Right lobe of liver (tissue), 6 donors: ENCODE data around the gene DPP6. TPM values are rescaled to one million over a fixed set of nuclear protein-coding genes. Genes with fewer than 3 reads are reported as not detected.

ENCODE experiments used
- ATAC-seq, 4 donors: fragments of 200-7000 bp; cut with Tn5 transposase; one replicate each; pipeline ENCODE4 v1.9.1; 2020; ENCODE audit warnings: mild to moderate bottlenecking in 4 of 4, moderate library complexity in 4 of 4
- DNase-seq, 3 donors: peaks; one replicate each; pipeline ENCODE4 v3.0.0-alpha.2; 2020
- H3K27ac ChIP-seq, 3 donors: fragments of 200-600 bp; one replicate each; pipeline ENCODE4 v1.8.0; 2022
- H3K27me3 ChIP-seq, 2 donors: fragments of 200-600 bp; one replicate each; pipeline ENCODE4 v1.8.0; 2022
- H3K36me3 ChIP-seq, 4 donors: fragments of 200-600 bp; sonication (generic) in 1 of 4; one replicate each; pipeline versions ENCODE4 v1.5.1 to v1.8.0; 2017 to 2022; ENCODE audit warnings: control low read depth in 1 of 4
- H3K4me1 ChIP-seq, 4 donors: fragments of 200-600 bp; sonication (generic) in 1 of 4; one replicate each; pipeline versions ENCODE4 v1.5.1 to v1.8.0; 2017 to 2022; ENCODE audit warnings: control low read depth in 1 of 4
- H3K4me3 ChIP-seq, 3 donors: fragments of 200-600 bp; one replicate each; pipeline ENCODE4 v1.8.0; 2022
- H3K9me3 ChIP-seq, 4 donors: fragments of 200-600 bp; sonication (generic) in 1 of 4; one replicate each; pipeline versions ENCODE4 v1.5.1 to v1.8.0; 2017 to 2022; ENCODE audit warnings: control low read depth in 1 of 4
- CTCF ChIP-seq, 4 donors: fragments of 200-600 bp in 3 of 4; fragments of 450-650 bp in 1 of 4; IDR thresholded peaks; one replicate each; pipeline versions ENCODE4 v1.5.1 to v1.8.0; 2016 to 2022; ENCODE audit warnings: antibody characterized with exemption in 4 of 4, mild to moderate bottlenecking in 2 of 4
- POLR2A ChIP-seq: fragments of 450-650 bp; IDR thresholded peaks from one replicate; pipeline ENCODE4 v1.6.1; 2017; ENCODE audit warnings: antibody characterized with exemption, mild to moderate bottlenecking
- WGBS: methylation state at CpG from one replicate; pipeline ENCODE4 v1.1.6; 2018; ENCODE audit warnings: low coverage, low lambda C conversion rate; ENCODE audit not compliant: insufficient coverage; ENCODE audit errors: missing lambda C conversion rate; 5-methylcytosine and 5-hydroxymethylcytosine counted together
- intact Hi-C, 2 donors: fragments of 100-400 bp; cut with DNase I; formaldehyde crosslinking; loops; one replicate each; pipeline versions ENCODE4 v1.11.2 to v1.14.1; 2022
- total RNA-seq, 6 experiments: library from RNA; depleted of rRNA in 2 of 6; stranded (reverse); fragments of >200 nt in 2 of 6; fragmentation: NEBNext Ultra II Directional in 3 of 6; extraction: Animal tissue kit (Norgen Biotek cat#: 25700) in 3 of 6; gene quantifications; one replicate each; pipeline versions ENCODE4 v1.1.0 to v1.2.4, GENCODE V29; 2016 to 2023
- donor health status: DM: no; HTN: yes; CAD: no.
- donor health status: DM: no; HTN: no; CAD: no.
- donor health status: DM: no; HTN: no; CAD: no.
- donor health status: DM: no; HTN: yes; CAD: no.
- donor health status: DM: no; HTN: yes; CAD: no.

The DPP6 gene
- total RNA-seq, 6 experiments from 2014 or later, result not detected

DNA sequence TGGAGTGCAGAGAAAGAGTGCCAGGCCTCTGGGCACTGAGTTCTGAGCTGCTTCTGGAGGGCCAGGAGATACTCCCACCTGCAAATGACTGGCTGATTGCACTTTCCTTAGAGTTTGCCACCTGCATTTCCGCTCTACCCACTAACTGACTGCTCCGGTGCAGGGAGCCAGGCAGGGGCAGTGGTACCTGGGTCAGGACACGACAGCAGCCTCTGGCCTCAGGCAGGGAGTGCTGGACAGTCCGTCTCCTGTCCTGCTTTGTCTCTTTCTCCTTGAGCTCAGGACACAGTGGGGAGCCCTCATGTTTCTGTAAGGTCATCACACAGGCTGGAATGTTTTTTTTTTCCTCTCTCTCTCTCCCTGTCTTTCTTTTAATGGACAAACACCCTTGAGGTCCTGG, 252.0 kb downstream of the DPP6 start:
- no peak overlapping the region for H3K27ac ChIP-seq
- DNase-seq (no peak), ATAC-seq (no peak)
- H3K9me3 ChIP-seq, result no peaks in the 10 kb centered on the region
- intact Hi-C loops, result no loop called here
- no peaks in the 10 kb centered on the region for H3K27me3 ChIP-seq
- no peaks in the 10 kb centered on the region for H3K36me3 ChIP-seq
- H3K4me1 ChIP-seq, result no peaks in the 10 kb centered on the region
- 33% methylated on average over 3 of the region's 4 CpGs for WGBS
- no peak for TF ChIP-seq CTCF (IDR thresholded peaks at IDR 0.05)
- TF ChIP-seq POLR2A, result no peak
- no peak overlapping the region for H3K4me3 ChIP-seq

DNA sequence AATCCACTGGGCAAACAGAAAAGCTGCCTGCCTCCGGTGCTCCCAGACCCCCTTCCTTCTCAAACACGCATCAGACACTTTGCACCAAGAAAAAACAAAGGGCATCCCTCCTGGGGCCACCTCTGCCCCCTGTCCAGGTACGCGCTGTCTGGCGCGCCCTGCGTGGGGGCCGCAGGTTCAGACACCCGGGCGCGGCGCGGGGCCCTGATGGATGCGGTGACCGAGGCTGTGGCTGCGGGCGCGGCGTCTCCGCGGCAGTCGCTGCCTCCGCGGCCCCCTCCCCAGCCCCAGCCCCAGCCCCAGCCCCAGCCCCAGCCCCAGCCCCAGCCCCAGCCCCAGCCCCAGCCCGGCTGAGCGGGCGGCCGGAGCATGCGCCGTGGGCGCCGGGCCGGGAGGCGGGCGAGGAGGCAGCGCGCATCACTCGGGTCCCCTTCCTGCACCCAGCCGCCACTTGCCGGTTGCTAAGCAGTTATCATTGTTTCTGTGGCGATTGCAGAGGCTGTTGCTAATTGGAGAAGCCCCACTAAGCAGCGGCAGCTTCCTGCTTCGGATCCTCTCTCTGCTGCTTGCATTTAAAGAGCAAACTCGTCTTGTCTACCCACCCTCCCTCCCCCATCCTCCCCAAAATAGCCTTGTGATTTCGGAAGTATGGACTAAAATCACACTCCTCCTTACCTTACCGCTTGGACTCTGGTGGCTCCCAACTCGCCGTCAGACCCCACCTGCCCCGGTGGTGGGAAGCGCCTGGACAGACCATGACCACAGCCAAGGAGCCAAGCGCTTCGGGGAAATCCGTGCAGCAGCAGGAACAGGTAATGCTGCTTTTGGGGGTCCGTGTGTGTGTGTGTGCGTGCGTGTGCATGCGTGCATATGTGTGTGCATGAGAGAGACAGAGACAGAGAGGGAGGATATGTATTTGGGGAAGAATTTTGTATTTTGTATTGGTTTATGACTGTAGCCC, 252.8 kb downstream of the DPP6 start:
- DNase-seq (no peak), ATAC-seq (no peak)
- no peak overlapping the region for H3K4me3 ChIP-seq
- H3K4me1 ChIP-seq, result no peaks in the 10 kb centered on the region
- no peak for TF ChIP-seq POLR2A
- WGBS, result 13% methylated on average over 17 of the region's 57 CpGs
- H3K27me3 ChIP-seq, result no peaks in the 10 kb centered on the region
- no peak overlapping the region for H3K27ac ChIP-seq
- H3K36me3 ChIP-seq, result no peaks in the 10 kb centered on the region
- no peaks in the 10 kb centered on the region for H3K9me3 ChIP-seq
- intact Hi-C loops, result no loop called here

GRCh38 chr7:154306036-154306435, 253.8 kb downstream of the DPP6 start:
- Histone ChIP-seq H3K4me1 (no peaks in the 10 kb centered on the region), H3K36me3 (no peaks in the 10 kb centered on the region), H3K27me3 (no peaks in the 10 kb centered on the region), H3K4me3 (no peak overlapping the region), H3K27ac (no peak overlapping the region), H3K9me3 (no peaks in the 10 kb centered on the region)
- intact Hi-C loops, result no loop called here
- no peak for TF ChIP-seq CTCF (IDR thresholded peaks at IDR 0.05)
- TF ChIP-seq POLR2A, result no peak
- WGBS, result 57% methylated on average over 8 of the region's 18 CpGs
- ATAC-seq (no peak), DNase-seq (no peak)

- Histone ChIP-seq H3K4me1 (no peaks in the 10 kb centered on the region), H3K27ac (no peak overlapping the region), H3K9me3 (no peaks in the 10 kb centered on the region), H3K27me3 (no peaks in the 10 kb centered on the region), H3K4me3 (no peak overlapping the region), H3K36me3 (no peaks in the 10 kb centered on the region)
- DNase-seq, result no peak
- intact Hi-C loops, result no loop called here
- no peak for ATAC-seq
- TF ChIP-seq CTCF (IDR thresholded peaks at IDR 0.05) (no peak), POLR2A (no peak)
- 32% methylated on average over 3 of the region's 5 CpGs for WGBS
These were observed 256.7 kb downstream of the DPP6 start for GRCh38 chr7:154308928-154309327.

DNA sequence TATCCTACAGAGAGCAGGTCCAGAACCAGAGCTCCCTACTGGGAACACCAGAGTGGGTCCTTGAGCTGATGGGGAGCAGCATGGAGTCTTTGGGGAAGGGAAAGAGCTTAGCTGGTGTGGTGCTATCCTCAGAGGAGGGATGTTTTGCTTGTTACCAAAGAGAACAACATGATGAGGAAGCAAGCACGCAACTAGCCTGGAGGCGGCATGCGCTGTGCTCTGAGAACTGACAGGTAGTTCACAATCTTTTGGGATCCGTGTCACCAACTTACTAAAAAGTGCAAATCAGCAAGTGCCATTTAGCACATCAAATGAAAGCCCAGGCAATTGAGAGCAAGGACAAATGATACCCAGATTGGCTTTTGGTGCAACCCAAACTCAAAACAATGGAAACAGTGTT, 257.9 kb downstream of the DPP6 start:
- Histone ChIP-seq H3K9me3 (no peaks in the 10 kb centered on the region), H3K4me1 (no peaks in the 10 kb centered on the region), H3K4me3 (no peak overlapping the region), H3K36me3 (no peaks in the 10 kb centered on the region), H3K27me3 (no peaks in the 10 kb centered on the region), H3K27ac (no peak overlapping the region)
- WGBS, result 47% methylated on average over 4 of the region's 4 CpGs
- ATAC-seq (no peak), DNase-seq (no peak)
- intact Hi-C loops, result no loop called here
- no peak for TF ChIP-seq POLR2A
- no peak for TF ChIP-seq CTCF (IDR thresholded peaks at IDR 0.05)
